A673 (cell line): ENCODE results near the gene RALGAPB.

Source experiments
- EZH2 ChIP-seq: fragments of 200-600 bp; sonication (generic); IDR thresholded peaks from 2 replicates; pipeline ENCODE4 v1.6.1; 2017; ENCODE audit warnings: borderline replicate concordance, low read depth, mild to moderate bottlenecking, mixed read lengths, antibody characterized with exemption, low read length; ENCODE audit not compliant: poor library complexity, severe bottlenecking
- TF ChIP-seq, protein P1 (sequence below): fragments of 300-800, 200-600 bp; sonication (generic); conservative IDR thresholded peaks from 2 replicates; pipeline ENCODE4 v1.5.1; 2017; ENCODE audit warnings: low read depth, mild to moderate bottlenecking, antibody characterized with exemption, low read length, moderate library complexity, mixed read lengths

- TF ChIP-seq EZH2, result no peak
- TF ChIP-seq, protein P1, sequence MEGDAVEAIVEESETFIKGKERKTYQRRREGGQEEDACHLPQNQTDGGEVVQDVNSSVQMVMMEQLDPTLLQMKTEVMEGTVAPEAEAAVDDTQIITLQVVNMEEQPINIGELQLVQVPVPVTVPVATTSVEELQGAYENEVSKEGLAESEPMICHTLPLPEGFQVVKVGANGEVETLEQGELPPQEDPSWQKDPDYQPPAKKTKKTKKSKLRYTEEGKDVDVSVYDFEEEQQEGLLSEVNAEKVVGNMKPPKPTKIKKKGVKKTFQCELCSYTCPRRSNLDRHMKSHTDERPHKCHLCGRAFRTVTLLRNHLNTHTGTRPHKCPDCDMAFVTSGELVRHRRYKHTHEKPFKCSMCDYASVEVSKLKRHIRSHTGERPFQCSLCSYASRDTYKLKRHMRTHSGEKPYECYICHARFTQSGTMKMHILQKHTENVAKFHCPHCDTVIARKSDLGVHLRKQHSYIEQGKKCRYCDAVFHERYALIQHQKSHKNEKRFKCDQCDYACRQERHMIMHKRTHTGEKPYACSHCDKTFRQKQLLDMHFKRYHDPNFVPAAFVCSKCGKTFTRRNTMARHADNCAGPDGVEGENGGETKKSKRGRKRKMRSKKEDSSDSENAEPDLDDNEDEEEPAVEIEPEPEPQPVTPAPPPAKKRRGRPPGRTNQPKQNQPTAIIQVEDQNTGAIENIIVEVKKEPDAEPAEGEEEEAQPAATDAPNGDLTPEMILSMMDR, result no peak
These were observed 117.5 kb downstream of the RALGAPB start for GRCh38 chr20:38589967-38590675.
